Left lung (tissue), 10 donors: ENCODE data around the gene OSGIN1. TPM values are rescaled to one million over a fixed set of nuclear protein-coding genes. Genes with fewer than 3 reads are reported as not detected.

Source experiments
- ATAC-seq: fragments of 200-7000 bp; cut with Tn5 transposase; one replicate; pipeline ENCODE4 v1.9.1; 2020; ENCODE audit warnings: moderate library complexity
- DNase-seq, 4 donors: peaks; one replicate each; pipeline ENCODE4 v3.0.0-alpha.2; 2013 to 2020
- H3K27ac ChIP-seq, 2 donors: fragments of 200-600 bp; sonication (generic) in 1 of 2; one replicate each; pipeline versions ENCODE4 v1.5.0 to v1.8.0; 2020 to 2021
- H3K27me3 ChIP-seq, 2 donors: fragments of 200-600 bp; sonication (generic) in 1 of 2; one replicate each; pipeline versions ENCODE4 v1.5.0 to v1.8.0; 2020 to 2021
- H3K36me3 ChIP-seq, 2 donors: fragments of 200-600 bp; sonication (generic) in 1 of 2; one replicate each; pipeline versions ENCODE4 v1.5.0 to v1.8.0; 2020 to 2021
- H3K4me1 ChIP-seq, 2 donors: fragments of 200-600 bp; one replicate each; pipeline ENCODE4 v1.8.0; 2021
- H3K4me3 ChIP-seq, 2 donors: fragments of 200-600 bp; sonication (generic) in 1 of 2; one replicate each; pipeline versions ENCODE4 v1.5.0 to v1.8.0; 2020 to 2021; ENCODE audit warnings: mild to moderate bottlenecking in 1 of 2
- H3K9me3 ChIP-seq, 2 donors: fragments of 200-600 bp; sonication (generic) in 1 of 2; one replicate each; pipeline versions ENCODE4 v1.5.0 to v1.8.0; 2020 to 2021
- intact Hi-C, 2 donors: fragments of 100-400 bp; cut with DNase I; formaldehyde crosslinking; loops; one replicate each; pipeline versions ENCODE4 v1.11.2 to v1.14.2; 2022
- polyA plus RNA-seq, 6 donors: library from polyadenylated mRNA; unstranded; fragments of 120-200 nt; gene quantifications; one replicate each; pipeline ENCODE4 v1.2.1, GENCODE V29; 2013; ENCODE audit not compliant: insufficient read length in 6 of 6
- total RNA-seq, 2 donors: library from RNA; stranded (reverse); fragmentation: NEBNext Ultra II Directional; extraction: Animal tissue kit (Norgen Biotek cat#: 25700); gene quantifications; one replicate each; pipeline ENCODE4 v1.2.1, GENCODE V29; 2021
- TF ChIP-seq, protein P1 (sequence below), 2 donors: fragments of 200-600 bp; sonication (generic) in 1 of 2; IDR thresholded peaks; one replicate each; pipeline versions ENCODE4 v1.5.0 to v1.8.0; 2021; ENCODE audit warnings: antibody characterized with exemption in 2 of 2
- donor health status: DM: no; HTN: yes; CAD: no.
- donor health status: DM: no; HTN: no; CAD: no.

Gene OSGIN1
- total and polyA plus RNA-seq, 8 donors: 0.47 to 18.0 (median 0.70) TPM

DNA sequence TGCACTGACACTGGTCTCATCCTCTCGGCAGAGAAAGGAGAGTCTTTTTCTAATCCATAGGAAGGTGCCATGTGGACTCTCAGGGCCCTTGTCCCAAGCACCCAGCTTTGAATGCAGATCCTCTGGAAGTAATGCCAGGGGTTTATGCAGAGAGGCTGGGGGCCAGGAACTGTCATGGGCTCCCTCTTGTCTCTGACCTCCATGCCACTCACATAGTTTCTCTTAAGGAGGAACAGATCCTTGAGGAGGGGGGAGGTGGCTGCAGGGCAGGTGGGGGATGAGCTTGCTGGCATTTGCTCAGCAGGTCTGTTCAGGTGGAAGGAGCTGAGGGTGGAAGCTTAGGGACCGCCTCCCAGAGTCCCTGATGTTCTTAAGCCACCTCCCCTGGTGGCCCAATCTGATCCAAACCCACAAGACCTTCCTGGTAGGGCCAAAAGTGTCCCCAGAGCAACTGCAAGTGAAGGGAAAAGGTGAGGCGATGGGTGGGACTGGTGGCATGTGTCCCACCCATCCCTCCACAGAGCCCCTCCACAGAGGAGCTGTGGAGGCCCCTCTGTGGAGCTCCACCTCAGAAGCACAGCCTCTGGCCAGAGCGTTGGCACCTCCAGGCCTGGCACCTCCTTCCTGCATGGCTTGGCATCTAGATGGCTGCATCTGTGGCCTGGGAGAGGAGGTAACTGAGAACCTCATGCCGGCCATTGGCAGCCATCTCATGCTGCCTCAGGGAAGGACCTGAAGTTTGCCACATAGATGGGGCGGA is 24.2 kb downstream of the OSGIN1 start:
- no peaks in the 10 kb centered on the region for H3K4me1 ChIP-seq
- no peaks in the 10 kb centered on the region for H3K36me3 ChIP-seq
- intact Hi-C loops: no loop called here
- H3K27me3 ChIP-seq: peaks cover 0 to 8% of the 10 kb centered on the region in 2 donors
- TF ChIP-seq, protein P1, sequence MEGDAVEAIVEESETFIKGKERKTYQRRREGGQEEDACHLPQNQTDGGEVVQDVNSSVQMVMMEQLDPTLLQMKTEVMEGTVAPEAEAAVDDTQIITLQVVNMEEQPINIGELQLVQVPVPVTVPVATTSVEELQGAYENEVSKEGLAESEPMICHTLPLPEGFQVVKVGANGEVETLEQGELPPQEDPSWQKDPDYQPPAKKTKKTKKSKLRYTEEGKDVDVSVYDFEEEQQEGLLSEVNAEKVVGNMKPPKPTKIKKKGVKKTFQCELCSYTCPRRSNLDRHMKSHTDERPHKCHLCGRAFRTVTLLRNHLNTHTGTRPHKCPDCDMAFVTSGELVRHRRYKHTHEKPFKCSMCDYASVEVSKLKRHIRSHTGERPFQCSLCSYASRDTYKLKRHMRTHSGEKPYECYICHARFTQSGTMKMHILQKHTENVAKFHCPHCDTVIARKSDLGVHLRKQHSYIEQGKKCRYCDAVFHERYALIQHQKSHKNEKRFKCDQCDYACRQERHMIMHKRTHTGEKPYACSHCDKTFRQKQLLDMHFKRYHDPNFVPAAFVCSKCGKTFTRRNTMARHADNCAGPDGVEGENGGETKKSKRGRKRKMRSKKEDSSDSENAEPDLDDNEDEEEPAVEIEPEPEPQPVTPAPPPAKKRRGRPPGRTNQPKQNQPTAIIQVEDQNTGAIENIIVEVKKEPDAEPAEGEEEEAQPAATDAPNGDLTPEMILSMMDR (IDR thresholded peaks at IDR 0.05): no peak
- no peak overlapping the region for H3K4me3 ChIP-seq
- H3K27ac ChIP-seq: no peak overlapping the region
- DNase-seq: peak in 1 of 4 donors; percentile 57
- ATAC-seq: no peak
- peaks cover 0 to 11% of the 10 kb centered on the region in 2 donors for H3K9me3 ChIP-seq

DNA sequence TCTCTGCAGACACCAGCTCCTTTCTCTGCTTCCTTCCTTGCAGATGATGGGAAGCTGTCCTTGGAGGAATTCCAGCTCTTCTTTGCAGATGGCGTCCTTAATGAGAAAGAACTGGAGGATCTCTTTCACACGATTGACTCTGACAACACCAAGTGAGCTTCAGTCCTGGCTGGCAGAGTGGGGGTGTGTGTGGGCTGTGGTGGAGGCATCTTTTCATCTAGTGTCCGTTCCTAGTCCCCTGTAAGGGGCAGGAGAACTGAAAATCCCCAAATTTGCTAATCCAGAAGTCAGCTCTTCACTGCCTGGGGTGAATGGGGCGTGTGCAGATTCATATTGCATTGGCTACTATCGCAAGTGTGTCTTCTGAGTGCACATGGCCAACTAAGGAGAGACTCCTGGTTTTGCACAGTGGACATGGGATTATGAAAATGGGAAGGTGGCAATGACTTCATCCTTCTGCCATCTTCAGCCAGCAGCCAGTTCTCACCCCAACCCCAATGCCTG is 25.4 kb downstream of the OSGIN1 start:
- H3K4me1 ChIP-seq: no peaks in the 10 kb centered on the region
- H3K27me3 ChIP-seq: peaks cover 0 to 8% of the 10 kb centered on the region in 2 donors
- H3K27ac ChIP-seq: no peak overlapping the region
- no peak for DNase-seq
- no peaks in the 10 kb centered on the region for H3K36me3 ChIP-seq
- no peak overlapping the region for H3K4me3 ChIP-seq
- intact Hi-C loops: no loop called here
- TF ChIP-seq, protein P1 (IDR thresholded peaks at IDR 0.05): no peak
- ATAC-seq: no peak
- peaks cover 0 to 11% of the 10 kb centered on the region in 2 donors for H3K9me3 ChIP-seq

DNA sequence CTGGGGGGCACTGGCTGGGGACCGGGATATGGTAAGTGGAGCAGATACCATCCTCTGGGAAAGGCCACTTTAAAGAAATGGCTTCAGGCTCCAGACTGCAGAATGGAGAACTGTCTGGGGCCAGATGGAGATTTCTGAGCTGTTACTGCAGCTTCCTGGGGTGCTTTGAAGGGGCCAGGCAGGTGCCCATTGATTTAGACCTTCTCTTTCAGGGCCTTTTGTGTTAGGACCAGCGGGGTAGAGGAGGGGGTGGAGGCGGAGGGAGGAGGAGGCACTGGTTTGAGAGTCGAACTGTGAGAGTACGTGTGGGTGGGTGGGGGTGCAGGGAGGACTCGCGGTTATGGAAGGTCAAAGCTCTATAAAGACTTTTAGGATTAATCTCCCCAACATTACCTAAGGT is 26.4 kb downstream of the OSGIN1 start:
- Histone ChIP-seq H3K9me3 (peaks cover 0 to 11% of the 10 kb centered on the region in 2 donors), H3K36me3 (no peaks in the 10 kb centered on the region), H3K4me1 (no peaks in the 10 kb centered on the region), H3K27ac (no peak overlapping the region), H3K4me3 (no peak overlapping the region), H3K27me3 (peaks cover 0 to 8% of the 10 kb centered on the region in 2 donors)
- intact Hi-C loops: no loop called here
- TF ChIP-seq, protein P1 (IDR thresholded peaks at IDR 0.05): no peak
- ATAC-seq: no peak
- peak in 1 of 4 donors; percentile 10 for DNase-seq

DNA sequence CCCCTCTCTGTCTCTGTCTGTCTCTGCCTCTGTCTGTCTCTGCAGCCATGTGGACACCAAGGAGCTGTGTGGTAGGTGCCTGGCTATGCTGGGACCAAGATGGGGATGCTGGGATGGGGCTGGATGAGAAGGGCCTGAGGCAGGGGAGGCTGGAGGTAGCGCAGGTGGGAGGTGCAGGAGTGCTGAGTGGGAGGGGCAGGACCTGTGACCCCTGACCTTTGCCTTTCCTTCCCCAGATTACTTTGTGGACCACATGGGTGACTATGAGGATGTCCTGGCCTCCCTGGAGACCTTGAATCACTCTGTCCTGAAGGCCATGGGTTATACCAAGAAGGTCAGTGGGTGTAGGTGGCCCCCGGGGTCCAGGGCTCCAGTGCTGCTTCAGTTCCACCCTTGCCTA is 27.8 kb downstream of the OSGIN1 start:
- H3K9me3 ChIP-seq: peaks cover 0 to 11% of the 10 kb centered on the region in 2 donors
- intact Hi-C loops: no loop called here
- H3K27me3 ChIP-seq: peaks cover 0 to 5% of the 10 kb centered on the region in 2 donors
- H3K4me1 ChIP-seq: no peaks in the 10 kb centered on the region
- no peak overlapping the region for H3K4me3 ChIP-seq
- H3K27ac ChIP-seq: no peak overlapping the region
- TF ChIP-seq, protein P1 (IDR thresholded peaks at IDR 0.05): no peak
- no peak for ATAC-seq
- H3K36me3 ChIP-seq: no peaks in the 10 kb centered on the region
- DNase-seq: peak in 1 of 4 donors; percentile 8

DNA sequence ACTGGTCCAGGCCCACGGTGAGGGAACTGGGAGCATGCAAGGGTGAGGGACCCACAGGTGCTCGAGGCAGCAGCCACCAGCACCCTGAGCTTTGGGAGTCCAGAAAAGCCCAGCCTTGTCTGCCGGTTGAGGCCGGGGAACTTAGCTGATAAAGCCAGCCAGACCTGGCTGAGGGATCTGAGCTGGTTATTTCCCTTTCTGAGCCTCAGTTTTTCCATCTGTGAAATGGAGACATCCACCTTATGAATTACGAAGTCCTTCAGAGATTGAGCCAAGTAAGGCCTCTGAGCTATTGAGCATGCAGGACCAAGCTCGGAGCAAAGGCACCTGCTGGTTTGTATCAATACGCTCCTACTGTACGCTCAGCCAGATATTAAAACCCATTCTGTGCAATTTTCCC is 28.8 kb downstream of the OSGIN1 start:
- peak in 1 of 4 donors; percentile 31 for DNase-seq
- Histone ChIP-seq H3K4me3 (no peak overlapping the region), H3K36me3 (no peaks in the 10 kb centered on the region), H3K9me3 (peaks cover 0 to 11% of the 10 kb centered on the region in 2 donors), H3K27ac (no peak overlapping the region), H3K27me3 (peaks cover 0 to 10% of the 10 kb centered on the region in 2 donors), H3K4me1 (no peaks in the 10 kb centered on the region)
- no peak for ATAC-seq
- intact Hi-C loops: no loop called here
- TF ChIP-seq, protein P1 (IDR thresholded peaks at IDR 0.05): no peak
